Measurements from ENCODE around the gene POGLUT2.

POGLUT2 gene

GRCh38 chr13:102758842-102759241 is 39.9 kb downstream of the POGLUT2 start:
- no peak for DNase-seq (ENCODE audit: low read depth in 1 of 2, low spot score in 1 of 2)
- TF ChIP-seq SPI1 (IDR thresholded peaks at IDR 0.05; ENCODE audit: borderline replicate concordance, low read depth) = no peak
- no peak for TF ChIP-seq CTCF (IDR thresholded peaks at IDR 0.05; ENCODE audit: insufficient read depth, low read length)
- TF ChIP-seq GABPA (IDR thresholded peaks at IDR 0.05; ENCODE audit: low read depth) = no peak
- TF ChIP-seq REST (IDR thresholded peaks at IDR 0.05; ENCODE audit: insufficient replicate concordance, low read depth) = no peak
- TF ChIP-seq POLR2AphosphoS5 (IDR thresholded peaks at IDR 0.05; ENCODE audit: low read depth) = no peak
- Histone ChIP-seq H3K4me3 (replicated peaks; ENCODE audit: insufficient read depth, low read length) (no peak overlapping the region), H3K27me3 (ENCODE audit: insufficient read depth, poor library complexity, severe bottlenecking) (no peaks in the 10 kb centered on the region), H3K27ac (replicated peaks) (no peak overlapping the region)

- DNase-seq (ENCODE audit: low read depth in 1 of 2, low spot score in 1 of 2) = no peak
- H3K4me3 ChIP-seq (replicated peaks; ENCODE audit: insufficient read depth, low read length) = no peak overlapping the region
- no peak for TF ChIP-seq GABPA (IDR thresholded peaks at IDR 0.05; ENCODE audit: low read depth)
- no peak for TF ChIP-seq REST (IDR thresholded peaks at IDR 0.05; ENCODE audit: insufficient replicate concordance, low read depth)
- TF ChIP-seq SPI1 (IDR thresholded peaks at IDR 0.05; ENCODE audit: borderline replicate concordance, low read depth) = no peak
- no peak for TF ChIP-seq CTCF (IDR thresholded peaks at IDR 0.05; ENCODE audit: insufficient read depth, low read length)
- TF ChIP-seq POLR2AphosphoS5 (IDR thresholded peaks at IDR 0.05; ENCODE audit: low read depth) = no peak
- no peaks in the 10 kb centered on the region for H3K27me3 ChIP-seq (ENCODE audit: insufficient read depth, poor library complexity, severe bottlenecking)
- no peak overlapping the region for H3K27ac ChIP-seq (replicated peaks)
Observed at GRCh38 chr13:102757006-102757405, 41.8 kb downstream of the POGLUT2 start.

- Histone ChIP-seq H3K27ac (replicated peaks) (no peak overlapping the region), H3K27me3 (ENCODE audit: insufficient read depth, poor library complexity, severe bottlenecking) (no peaks in the 10 kb centered on the region), H3K4me3 (replicated peaks; ENCODE audit: insufficient read depth, low read length) (no peak overlapping the region)
- DNase-seq (ENCODE audit: low read depth in 1 of 2, low spot score in 1 of 2) = no peak
- TF ChIP-seq REST (IDR thresholded peaks at IDR 0.05; ENCODE audit: insufficient replicate concordance, low read depth) (no peak), GABPA (IDR thresholded peaks at IDR 0.05; ENCODE audit: low read depth) (no peak), POLR2AphosphoS5 (IDR thresholded peaks at IDR 0.05; ENCODE audit: low read depth) (no peak), CTCF (IDR thresholded peaks at IDR 0.05; ENCODE audit: insufficient read depth, low read length) (no peak), SPI1 (IDR thresholded peaks at IDR 0.05; ENCODE audit: borderline replicate concordance, low read depth) (no peak)
Observed at GRCh38 chr13:102751886-102752285, 46.9 kb downstream of the POGLUT2 start.
